Right lobe of liver (tissue), 4 donors: ENCODE measurements around the gene TECTA.

Experiments used
- CTCF ChIP-seq, 4 donors: fragments of 200-600 bp in 3 of 4; fragments of 450-650 bp in 1 of 4; IDR thresholded peaks; one replicate each; pipeline versions ENCODE4 v1.5.1 to v1.8.0; 2016 to 2022; ENCODE audit warnings: antibody characterized with exemption in 4 of 4, mild to moderate bottlenecking in 2 of 4
- POLR2A ChIP-seq: fragments of 450-650 bp; IDR thresholded peaks from one replicate; pipeline ENCODE4 v1.6.1; 2017; ENCODE audit warnings: antibody characterized with exemption, mild to moderate bottlenecking
- donor health status: DM: no; HTN: no; CAD: no.
- donor health status: DM: no; HTN: no; CAD: no.
- donor health status: DM: no; HTN: yes; CAD: no.

GRCh38 chr11:121199516-121199915 is 98.5 kb downstream of the TECTA start:
- TF ChIP-seq POLR2A (no peak), CTCF (IDR thresholded peaks at IDR 0.05) (no peak)
